HEK293 (cell line): ENCODE results near the gene ATP1A3.

Experiments used
- CTCF ChIA-PET: fragments of 350-600 bp; formaldehyde crosslinking; extraction: SDS; loops from one replicate; lab custom pipeline; 2021; ENCODE audit warnings: antibody characterized with exemption; lab: Yijun Ruan, JAX
- POLR2A ChIA-PET: fragments of 300-600 bp; formaldehyde crosslinking; extraction: SDS; loops from one replicate; lab custom pipeline; 2020; ENCODE audit warnings: antibody characterized with exemption, inconsistent platforms; lab: Yijun Ruan, JAX
- H3K27ac ChIP-seq: fragments of 200-500 bp; sonication (Bioruptor generic); 2 replicates; pipeline ENCODE4 v1.5.1; 2014; ENCODE audit warnings: low read depth, low read length, control low read depth, inconsistent platforms; ENCODE audit errors: extremely low read depth
- H3K36me3 ChIP-seq, 2 experiments: fragments of 200-500 bp in 1 of 2; sonication (Bioruptor generic) in 1 of 2; 1 replicate in 1 of 2; 2 replicates in 1 of 2; pipeline ENCODE4 v1.5.1; 2014 to 2017; ENCODE audit warnings: inconsistent platforms in 2 of 2, low read length in 2 of 2; ENCODE audit not compliant: control insufficient read depth in 2 of 2, insufficient read depth in 1 of 2
- H3K4me1 ChIP-seq: fragments of 200-500 bp; sonication (Bioruptor generic); 2 replicates; pipeline ENCODE4 v1.5.1; 2014; ENCODE audit warnings: mild to moderate bottlenecking, low read length, inconsistent platforms; ENCODE audit not compliant: control insufficient read depth, insufficient read depth
- H3K4me3 ChIP-seq: 2 replicates; pipeline ENCODE4 v1.5.1; 2011; ENCODE audit warnings: low read depth, mild to moderate bottlenecking, control low read depth, low read length, moderate library complexity
- H3K9me3 ChIP-seq: fragments of 200-500 bp; sonication (Bioruptor generic); 2 replicates; pipeline ENCODE4 v1.5.1; 2014; ENCODE audit warnings: low read depth, low read length, inconsistent platforms; ENCODE audit not compliant: control insufficient read depth, insufficient read depth
- PATZ1 ChIP-seq: fragments of 450-650 bp; formaldehyde crosslinking; IDR thresholded peaks from 2 replicates; pipeline ENCODE4 v1.5.1; 2016; ENCODE audit warnings: missing biosample characterization, missing genetic modification characterization
- PRDM10 ChIP-seq: fragments of 450-650 bp; formaldehyde crosslinking; IDR thresholded peaks from 2 replicates; pipeline ENCODE4 v1.5.1; 2016; ENCODE audit warnings: missing biosample characterization, missing genetic modification characterization
- RBAK ChIP-seq: fragments of 450-650 bp; formaldehyde crosslinking; IDR thresholded peaks from 2 replicates; pipeline ENCODE4 v1.5.1; 2016; ENCODE audit warnings: missing biosample characterization, missing genetic modification characterization
- TCF7L2 ChIP-seq: IDR thresholded peaks from 2 replicates; pipeline ENCODE4 v1.6.1; 2011; ENCODE audit warnings: low read depth, mild to moderate bottlenecking, inconsistent platforms, low read length, moderate library complexity, borderline replicate concordance
- WT1 ChIP-seq: fragments of 450-650 bp; formaldehyde crosslinking; IDR thresholded peaks from 2 replicates; pipeline ENCODE4 v1.5.1; 2016; ENCODE audit warnings: missing biosample characterization, missing genetic modification characterization
- ZBTB7A ChIP-seq: fragments of 450-650 bp; formaldehyde crosslinking; IDR thresholded peaks from 2 replicates; pipeline ENCODE4 v1.5.1; 2016; ENCODE audit warnings: low read depth, missing biosample characterization, missing genetic modification characterization
- ZBTB8A ChIP-seq: fragments of 450-650 bp; formaldehyde crosslinking; IDR thresholded peaks from 2 replicates; pipeline ENCODE4 v1.5.1; 2016; ENCODE audit warnings: missing biosample characterization, missing genetic modification characterization
- ZIC2 ChIP-seq: fragments of 450-650 bp; formaldehyde crosslinking; IDR thresholded peaks from 2 replicates; pipeline ENCODE4 v1.5.1; 2016; ENCODE audit warnings: missing biosample characterization, missing genetic modification characterization
- ZNF140 ChIP-seq: fragments of 450-650 bp; formaldehyde crosslinking; IDR thresholded peaks from 2 replicates; pipeline ENCODE4 v1.5.1; 2016; ENCODE audit warnings: missing biosample characterization, missing genetic modification characterization
- ZNF394 ChIP-seq: fragments of 450-650 bp; formaldehyde crosslinking; IDR thresholded peaks from 2 replicates; pipeline ENCODE4 v1.5.1; 2016; ENCODE audit warnings: missing biosample characterization, missing genetic modification characterization, mild to moderate bottlenecking, moderate library complexity, borderline replicate concordance
- ZNF426 ChIP-seq: fragments of 450-650 bp; formaldehyde crosslinking; IDR thresholded peaks from 2 replicates; pipeline ENCODE4 v1.5.1; 2017; ENCODE audit warnings: missing biosample characterization, missing genetic modification characterization, mild to moderate bottlenecking, inconsistent platforms, moderate library complexity
- ZNF48 ChIP-seq: fragments of 450-650 bp; formaldehyde crosslinking; IDR thresholded peaks from 2 replicates; pipeline ENCODE4 v1.5.1; 2016; ENCODE audit warnings: missing biosample characterization, missing genetic modification characterization
- ZNF571 ChIP-seq: fragments of 450-650 bp; formaldehyde crosslinking; IDR thresholded peaks from 2 replicates; pipeline ENCODE4 v1.5.0; 2017; ENCODE audit warnings: missing biosample characterization, missing genetic modification characterization
- ZNF621 ChIP-seq: fragments of 450-650 bp; formaldehyde crosslinking; IDR thresholded peaks from 2 replicates; pipeline ENCODE4 v1.5.1; 2017; ENCODE audit warnings: missing biosample characterization, missing genetic modification characterization
- ZNF654 ChIP-seq: fragments of 450-650 bp; formaldehyde crosslinking; IDR thresholded peaks from 2 replicates; pipeline ENCODE4 v1.5.1; 2016; ENCODE audit warnings: low read depth, missing biosample characterization, missing genetic modification characterization
- ZNF747 ChIP-seq: fragments of 450-650 bp; formaldehyde crosslinking; IDR thresholded peaks from 2 replicates; pipeline ENCODE4 v1.5.1; 2016; ENCODE audit warnings: missing biosample characterization, missing genetic modification characterization
- ZSCAN16 ChIP-seq: fragments of 450-650 bp; formaldehyde crosslinking; IDR thresholded peaks from 2 replicates; pipeline ENCODE4 v1.5.1; 2016; ENCODE audit warnings: missing biosample characterization, missing genetic modification characterization
- TF ChIP-seq, protein P1 (sequence below): fragments of 450-650 bp; formaldehyde crosslinking; IDR thresholded peaks from 2 replicates; pipeline ENCODE4 v1.5.1; 2017; ENCODE audit warnings: missing biosample characterization, missing genetic modification characterization
- TF ChIP-seq, protein P2 (sequence below): fragments of 450-650 bp; formaldehyde crosslinking; IDR thresholded peaks from 2 replicates; pipeline ENCODE4 v1.5.1; 2016; ENCODE audit warnings: missing biosample characterization, missing genetic modification characterization

The ATP1A3 gene

DNA sequence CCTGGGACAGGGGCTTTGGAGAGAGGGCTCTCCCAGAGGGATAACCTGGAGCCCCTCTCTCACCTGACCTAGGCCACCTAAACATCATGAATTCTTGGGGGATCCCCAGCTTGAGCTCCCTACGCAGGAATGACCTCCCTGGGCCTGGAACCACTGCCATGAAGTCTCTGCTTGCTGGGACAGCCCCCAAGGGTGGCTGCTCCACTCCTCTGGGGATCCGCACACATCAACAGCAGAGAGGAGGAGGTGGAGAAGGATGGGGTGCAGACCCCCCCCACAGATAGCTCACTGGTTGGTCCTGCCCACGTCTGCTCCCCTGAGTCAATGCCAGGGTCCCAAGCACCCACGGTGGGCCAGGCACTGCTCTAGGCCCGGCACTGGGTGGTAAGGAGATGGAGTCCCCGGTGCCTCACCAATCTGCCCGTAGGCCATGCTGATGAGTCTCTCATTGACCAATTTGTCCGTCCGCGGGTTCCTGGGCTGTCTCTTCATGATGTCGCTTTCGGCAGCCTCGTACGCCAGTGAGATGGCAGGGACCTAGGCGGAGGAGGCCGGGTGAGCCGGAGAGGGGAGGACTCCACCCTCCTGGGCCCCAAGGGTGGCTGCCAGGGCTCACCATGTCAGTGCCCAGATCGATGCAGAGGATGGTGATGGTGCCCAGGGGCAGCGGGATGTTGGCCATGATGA, 24.1 kb downstream of the ATP1A3 start:
- ChIA-PET CTCF (interaction anchor here (0.8 kb wide), 1 partner anchor 12 kb away, joined by 3 read pairs; no protein-coding TSS in a partner anchor), POLR2A (no interaction called here)
- no peaks in the 10 kb centered on the region for H3K36me3 ChIP-seq
- H3K4me1 ChIP-seq: no peaks in the 10 kb centered on the region
- H3K27ac ChIP-seq: no peak overlapping the region
- TF ChIP-seq ZNF48 (tag by site-specific recombination): no peak
- peak; percentile 46 for TF ChIP-seq PRDM10 (tag by site-specific recombination)
- no peaks in the 10 kb centered on the region for H3K9me3 ChIP-seq
- no peak overlapping the region for H3K4me3 ChIP-seq

- Histone ChIP-seq H3K36me3 (no peaks in the 10 kb centered on the region), H3K4me1 (no peaks in the 10 kb centered on the region), H3K9me3 (no peaks in the 10 kb centered on the region), H3K27ac (no peak overlapping the region), H3K4me3 (no peak overlapping the region)
- POLR2A ChIA-PET: no interaction called here
- TF ChIP-seq ZNF140 (tag by site-specific recombination): no peak
- TF ChIP-seq ZNF426 (tag by site-specific recombination): no peak
- TF ChIP-seq TCF7L2: no peak
- TF ChIP-seq ZSCAN16: no peak
- no peak for TF ChIP-seq ZBTB8A (tag by site-specific recombination)
- TF ChIP-seq WT1: no peak
- TF ChIP-seq, protein P1, sequence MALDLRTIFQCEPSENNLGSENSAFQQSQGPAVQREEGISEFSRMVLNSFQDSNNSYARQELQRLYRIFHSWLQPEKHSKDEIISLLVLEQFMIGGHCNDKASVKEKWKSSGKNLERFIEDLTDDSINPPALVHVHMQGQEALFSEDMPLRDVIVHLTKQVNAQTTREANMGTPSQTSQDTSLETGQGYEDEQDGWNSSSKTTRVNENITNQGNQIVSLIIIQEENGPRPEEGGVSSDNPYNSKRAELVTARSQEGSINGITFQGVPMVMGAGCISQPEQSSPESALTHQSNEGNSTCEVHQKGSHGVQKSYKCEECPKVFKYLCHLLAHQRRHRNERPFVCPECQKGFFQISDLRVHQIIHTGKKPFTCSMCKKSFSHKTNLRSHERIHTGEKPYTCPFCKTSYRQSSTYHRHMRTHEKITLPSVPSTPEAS (tag by site-specific recombination): no peak
- TF ChIP-seq ZNF571: no peak
- no peak for TF ChIP-seq RBAK (tag by site-specific recombination)
- no peak for TF ChIP-seq ZIC2 (tag by site-specific recombination)
- CTCF ChIA-PET: interaction anchor here (0.6 to 1.4 kb wide), 5 partner anchors 11 to 278 kb away, joined by 3 to 4 read pairs (median 3); no protein-coding TSS in a partner anchor
Measured at GRCh38 chr19:41968751-41969595, 25.1 kb downstream of the ATP1A3 start.

DNA sequence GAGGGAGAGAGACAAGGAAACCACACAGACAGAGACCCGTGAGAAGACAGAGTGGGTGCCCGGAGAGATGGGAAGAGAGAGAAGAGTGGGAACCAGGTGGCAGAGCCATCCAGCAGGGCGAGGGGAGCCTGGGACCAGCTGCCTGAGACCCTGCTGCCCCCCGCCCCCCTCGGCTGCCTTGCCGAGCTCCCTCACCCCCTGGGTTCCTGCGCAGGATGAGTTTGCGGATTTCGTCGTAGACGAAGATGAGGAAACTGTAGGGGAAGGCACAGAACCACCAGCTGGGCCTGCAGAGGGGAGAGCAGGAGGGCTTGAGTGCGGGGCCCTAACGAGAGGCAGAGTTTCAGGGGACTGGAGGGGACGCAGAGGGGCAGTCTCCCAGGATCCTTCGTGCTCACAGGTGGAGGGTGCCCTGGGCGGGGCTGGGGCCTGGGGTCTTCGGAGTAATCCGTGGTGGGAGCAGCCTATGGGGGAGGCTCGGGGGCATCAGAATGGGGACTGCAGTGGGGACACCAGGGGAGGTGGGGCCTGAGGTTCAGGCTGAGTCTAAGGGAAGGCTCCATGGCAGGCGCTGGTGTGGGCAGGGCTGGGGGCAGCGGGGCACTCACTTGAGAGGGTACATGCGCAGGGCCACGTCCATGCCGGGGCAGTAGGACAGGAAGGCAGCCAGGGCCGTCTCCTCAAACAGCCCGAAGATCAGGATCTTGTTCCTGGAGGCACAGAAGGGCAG, 26.8 kb downstream of the ATP1A3 start:
- no peaks in the 10 kb centered on the region for H3K9me3 ChIP-seq
- no peak overlapping the region for H3K4me3 ChIP-seq
- H3K27ac ChIP-seq: no peak overlapping the region
- no peaks in the 10 kb centered on the region for H3K36me3 ChIP-seq
- CTCF ChIA-PET: no interaction called here
- POLR2A ChIA-PET: no interaction called here
- no peaks in the 10 kb centered on the region for H3K4me1 ChIP-seq
- no peak for TF ChIP-seq ZNF394 (tag by site-specific recombination)
- TF ChIP-seq ZNF654 (tag by site-specific recombination): no peak
- TF ChIP-seq ZNF747 (tag by site-specific recombination): no peak
- no peak for TF ChIP-seq PATZ1 (tag by site-specific recombination)
- no peak for TF ChIP-seq ZNF621 (tag by site-specific recombination)
- TF ChIP-seq, protein P2, sequence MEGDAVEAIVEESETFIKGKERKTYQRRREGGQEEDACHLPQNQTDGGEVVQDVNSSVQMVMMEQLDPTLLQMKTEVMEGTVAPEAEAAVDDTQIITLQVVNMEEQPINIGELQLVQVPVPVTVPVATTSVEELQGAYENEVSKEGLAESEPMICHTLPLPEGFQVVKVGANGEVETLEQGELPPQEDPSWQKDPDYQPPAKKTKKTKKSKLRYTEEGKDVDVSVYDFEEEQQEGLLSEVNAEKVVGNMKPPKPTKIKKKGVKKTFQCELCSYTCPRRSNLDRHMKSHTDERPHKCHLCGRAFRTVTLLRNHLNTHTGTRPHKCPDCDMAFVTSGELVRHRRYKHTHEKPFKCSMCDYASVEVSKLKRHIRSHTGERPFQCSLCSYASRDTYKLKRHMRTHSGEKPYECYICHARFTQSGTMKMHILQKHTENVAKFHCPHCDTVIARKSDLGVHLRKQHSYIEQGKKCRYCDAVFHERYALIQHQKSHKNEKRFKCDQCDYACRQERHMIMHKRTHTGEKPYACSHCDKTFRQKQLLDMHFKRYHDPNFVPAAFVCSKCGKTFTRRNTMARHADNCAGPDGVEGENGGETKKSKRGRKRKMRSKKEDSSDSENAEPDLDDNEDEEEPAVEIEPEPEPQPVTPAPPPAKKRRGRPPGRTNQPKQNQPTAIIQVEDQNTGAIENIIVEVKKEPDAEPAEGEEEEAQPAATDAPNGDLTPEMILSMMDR (tag by site-specific recombination): no peak
- TF ChIP-seq ZBTB7A (tag by site-specific recombination): no peak
